ENCODE data around the gene C10orf90. TPM values are rescaled to one million over a fixed set of nuclear protein-coding genes. Genes with fewer than 3 reads are reported as not detected.

C10orf90 gene
- total RNA-seq, 4 donors from 2014 or later = 2.1 to 6.5 (median 4.1) TPM

GRCh38 chr10:126549344-126549743, 121.1 kb downstream of the C10orf90 start:
- TF ChIP-seq EP300 (IDR thresholded peaks at IDR 0.05) = no peak
- TF ChIP-seq POLR2AphosphoS5 (IDR thresholded peaks at IDR 0.05) = no peak
- no peak for TF ChIP-seq CTCF (IDR thresholded peaks at IDR 0.05)
- TF ChIP-seq POLR2A (IDR thresholded peaks at IDR 0.05) = no peak
- H3K27me3 ChIP-seq = peaks cover 11% of the 10 kb centered on the region
- no peaks in the 10 kb centered on the region for H3K4me1 ChIP-seq
- no peaks in the 10 kb centered on the region for H3K36me3 ChIP-seq
- no peak overlapping the region for H3K27ac ChIP-seq
- H3K9me3 ChIP-seq = no peaks in the 10 kb centered on the region
- no peak overlapping the region for H3K4me3 ChIP-seq
- DNase-seq (ENCODE audit: low spot score in 2 of 2) = no peak

- Histone ChIP-seq H3K36me3 (no peaks in the 10 kb centered on the region), H3K4me3 (no peak overlapping the region), H3K27ac (no peak overlapping the region), H3K9me3 (no peaks in the 10 kb centered on the region), H3K4me1 (no peaks in the 10 kb centered on the region), H3K27me3 (peaks cover 7% of the 10 kb centered on the region)
- 78% methylated on average over 3 of the region's 3 CpGs for WGBS
- DNase-seq (ENCODE audit: low spot score in 2 of 2) = no peak
- no peak for TF ChIP-seq POLR2AphosphoS5 (IDR thresholded peaks at IDR 0.05)
- no peak for TF ChIP-seq EP300 (IDR thresholded peaks at IDR 0.05)
- TF ChIP-seq CTCF (IDR thresholded peaks at IDR 0.05) = no peak
Observed at GRCh38 chr10:126544565-126544964, 125.9 kb downstream of the C10orf90 start.

GRCh38 chr10:126538439-126539135, 131.9 kb downstream of the C10orf90 start:
- Histone ChIP-seq H3K4me1 (no peaks in the 10 kb centered on the region), H3K27ac (no peak overlapping the region), H3K27me3 (no peaks in the 10 kb centered on the region), H3K9me3 (no peaks in the 10 kb centered on the region), H3K36me3 (no peaks in the 10 kb centered on the region), H3K4me3 (no peak overlapping the region)
- no peak for TF ChIP-seq POLR2AphosphoS5 (IDR thresholded peaks at IDR 0.05)
- 74% methylated on average over 5 of the region's 5 CpGs for WGBS
- no peak for DNase-seq (ENCODE audit: low spot score in 2 of 2)

GRCh38 chr10:126536656-126537055, 133.8 kb downstream of the C10orf90 start:
- WGBS = 94% methylated on average over 3 of the region's 3 CpGs
- no peak for DNase-seq (ENCODE audit: low spot score in 2 of 2)
- Histone ChIP-seq H3K4me3 (no peak overlapping the region), H3K4me1 (no peaks in the 10 kb centered on the region), H3K9me3 (no peaks in the 10 kb centered on the region), H3K36me3 (no peaks in the 10 kb centered on the region), H3K27ac (no peak overlapping the region), H3K27me3 (no peaks in the 10 kb centered on the region)
- TF ChIP-seq CTCF (IDR thresholded peaks at IDR 0.05) = no peak
- no peak for TF ChIP-seq POLR2A (IDR thresholded peaks at IDR 0.05)
- TF ChIP-seq POLR2AphosphoS5 (IDR thresholded peaks at IDR 0.05) = no peak
- TF ChIP-seq EP300 (IDR thresholded peaks at IDR 0.05) = no peak

- Histone ChIP-seq H3K4me3 (no peak overlapping the region), H3K4me1 (no peaks in the 10 kb centered on the region), H3K9me3 (no peaks in the 10 kb centered on the region), H3K27ac (no peak overlapping the region), H3K36me3 (no peaks in the 10 kb centered on the region), H3K27me3 (no peaks in the 10 kb centered on the region)
- 73% methylated on average over 8 of the region's 10 CpGs for WGBS
- DNase-seq (ENCODE audit: low spot score in 2 of 2) = no peak
- TF ChIP-seq POLR2A (IDR thresholded peaks at IDR 0.05) = no peak
- TF ChIP-seq POLR2AphosphoS5 (IDR thresholded peaks at IDR 0.05) = no peak
- no peak for TF ChIP-seq EP300 (IDR thresholded peaks at IDR 0.05)
- TF ChIP-seq CTCF (IDR thresholded peaks at IDR 0.05) = no peak
Observed at GRCh38 chr10:126536148-126536547, 134.3 kb downstream of the C10orf90 start.

- TF ChIP-seq EP300 (IDR thresholded peaks at IDR 0.05) (no peak), POLR2A (IDR thresholded peaks at IDR 0.05) (no peak), POLR2AphosphoS5 (IDR thresholded peaks at IDR 0.05) (no peak), CTCF (IDR thresholded peaks at IDR 0.05) (no peak)
- H3K27ac ChIP-seq = no peak overlapping the region
- H3K4me3 ChIP-seq = no peak overlapping the region
- no peaks in the 10 kb centered on the region for H3K36me3 ChIP-seq
- no peaks in the 10 kb centered on the region for H3K27me3 ChIP-seq
- no peaks in the 10 kb centered on the region for H3K9me3 ChIP-seq
- no peak for DNase-seq (ENCODE audit: low spot score in 2 of 2)
- H3K4me1 ChIP-seq = no peaks in the 10 kb centered on the region
- WGBS = 88% methylated on average over 5 of the region's 5 CpGs
Observed at GRCh38 chr10:126533644-126534043, 136.8 kb downstream of the C10orf90 start.

Data from suprapubic skin (tissue), 4 donors.